ENCODE data around the gene COL3A1. TPM values are rescaled to one million over a fixed set of nuclear protein-coding genes. Genes with fewer than 3 reads are reported as not detected.
A peak's percentile ranks its signal among the peaks of the same experiment; 100 is the strongest.

Gene COL3A1
- total and polyA plus RNA-seq, 2 experiments from 2014 or later = 0.17 to 0.31 TPM

DNA sequence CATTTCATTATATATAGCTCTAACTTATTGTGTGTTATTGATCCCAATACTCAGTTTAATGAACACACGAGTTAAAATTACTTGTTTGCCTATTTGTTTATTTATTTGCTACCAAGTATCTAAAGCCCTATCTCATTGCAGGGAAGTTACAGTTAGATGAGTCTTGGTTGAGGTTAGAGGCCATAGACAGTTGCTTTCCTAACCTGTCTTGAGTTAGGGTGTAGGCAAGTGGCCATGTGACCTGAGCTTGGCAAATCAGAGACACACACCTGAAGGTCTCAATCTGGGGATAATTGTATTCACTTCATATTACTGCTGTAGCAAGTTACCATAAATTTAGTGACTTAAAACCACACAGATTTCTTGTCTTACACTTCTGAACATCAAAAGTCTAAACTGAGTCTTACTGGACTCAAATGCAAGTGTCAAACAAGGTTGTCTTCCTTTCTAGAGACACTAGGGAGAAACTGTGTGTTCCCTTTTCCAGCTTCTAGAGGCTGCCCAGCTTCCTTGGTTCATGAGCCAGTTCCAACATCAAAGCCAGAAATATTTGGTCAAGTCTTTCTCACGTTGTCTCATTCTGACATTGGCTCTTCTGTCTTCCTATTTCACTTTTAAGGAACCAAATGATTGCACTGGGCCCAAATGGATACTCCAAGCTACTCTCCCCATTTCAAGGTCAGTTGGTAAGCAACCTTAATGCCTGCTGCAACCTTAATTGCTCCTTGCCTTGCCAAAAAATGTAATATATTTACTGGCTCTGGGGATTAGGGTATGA is 39.7 kb downstream of the COL3A1 start:
- Histone ChIP-seq H2AFZ (peak overlapping the region; percentile 5; the same call in 1 of the 2 replicates), H3K4me1 (ENCODE audit: insufficient read depth) (peaks cover 5% of the 10 kb centered on the region; the same call in 1 of the 2 replicates), H3F3A (replicated peaks; ENCODE audit: low read depth) (no peaks in the 10 kb centered on the region), H3K36me3 (ENCODE audit: insufficient read depth) (no peaks in the 10 kb centered on the region), H4K20me1 (replicated peaks; ENCODE audit: insufficient read depth) (no peaks in the 10 kb centered on the region), H3K4me2 (no peak overlapping the region), H3K4me3 (no peak overlapping the region), H3K9me2 (ENCODE audit: insufficient read depth) (no peaks in the 10 kb centered on the region), H3K79me2 (replicated peaks; ENCODE audit: insufficient read depth) (no peaks in the 10 kb centered on the region), H3K27ac (ENCODE audit: low read depth) (no peak overlapping the region), H3K27me3 (ENCODE audit: insufficient read depth) (no peaks in the 10 kb centered on the region)
- no peak for DNase-seq (ENCODE audit: low spot score)
- no peaks in the 10 kb centered on the region for H3K9me3 Mint-ChIP-seq
- H3K4me3 Mint-ChIP-seq = no peak overlapping the region
- no peaks in the 10 kb centered on the region for H3K27me3 Mint-ChIP-seq (ENCODE audit: insufficient read depth, low read depth, poor library complexity)
- H3K27ac Mint-ChIP-seq = no peak overlapping the region
- peaks cover 9% of the 10 kb centered on the region; the same call in 2 of the 3 replicates for H3K4me1 Mint-ChIP-seq
- H3K36me3 Mint-ChIP-seq (ENCODE audit: low read depth) = no peaks in the 10 kb centered on the region
- ATAC-seq = no peak
- TF ChIP-seq EZH2 (IDR thresholded peaks at IDR 0.05; ENCODE audit: low read depth, unreplicated experiment) (no peak), JUNB (IDR thresholded peaks at IDR 0.05; ENCODE audit: unreplicated experiment) (no peak)

DNA sequence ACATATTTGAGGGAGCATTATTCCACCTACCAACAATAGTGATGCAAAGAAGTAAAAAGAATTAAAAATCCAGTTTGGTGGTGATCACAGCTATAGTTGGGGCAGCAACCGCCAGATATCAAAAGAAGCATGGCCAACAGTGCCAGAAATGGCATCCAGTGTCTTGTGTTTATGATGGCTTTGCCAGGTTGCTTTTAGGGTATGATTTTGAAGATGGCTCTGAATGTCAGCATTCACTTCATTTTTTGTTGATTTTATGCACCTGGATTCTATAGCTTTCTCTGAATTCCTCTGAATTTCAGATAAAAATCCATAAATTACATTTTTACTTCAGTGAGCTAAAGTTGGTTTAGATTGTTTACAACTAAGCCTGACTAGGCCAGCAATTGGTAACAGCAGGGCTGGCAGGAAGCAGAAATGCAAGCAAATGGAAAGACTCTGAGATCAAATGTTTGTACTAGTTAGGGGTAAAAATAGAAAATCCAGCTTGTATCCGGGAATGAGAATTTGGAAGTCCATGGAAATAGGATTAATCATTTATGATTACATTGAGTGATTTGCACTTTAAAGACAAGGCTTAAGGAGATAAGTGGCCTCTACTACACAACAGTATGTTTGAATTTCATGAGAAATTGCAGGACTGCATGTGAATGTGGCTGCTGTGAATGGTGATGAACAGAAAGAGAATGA is 40.4 kb downstream of the COL3A1 start:
- H3K27ac Mint-ChIP-seq = no peak overlapping the region
- no peaks in the 10 kb centered on the region for H3K36me3 ChIP-seq (ENCODE audit: insufficient read depth)
- H3K9me2 ChIP-seq (ENCODE audit: insufficient read depth) = no peaks in the 10 kb centered on the region
- H3K4me3 Mint-ChIP-seq = no peak overlapping the region
- no peaks in the 10 kb centered on the region for H3K79me2 ChIP-seq (replicated peaks; ENCODE audit: insufficient read depth)
- peak overlapping the region; percentile 5; the same call in 1 of the 2 replicates for H2AFZ ChIP-seq
- no peak overlapping the region for H3K4me2 ChIP-seq
- no peak for ATAC-seq
- H3K4me1 ChIP-seq (ENCODE audit: insufficient read depth) = peaks cover 5% of the 10 kb centered on the region; the same call in 1 of the 2 replicates
- H3K27me3 Mint-ChIP-seq (ENCODE audit: insufficient read depth, low read depth, poor library complexity) = no peaks in the 10 kb centered on the region
- no peaks in the 10 kb centered on the region for H3K9me3 Mint-ChIP-seq
- peaks cover 9% of the 10 kb centered on the region; the same call in 2 of the 3 replicates for H3K4me1 Mint-ChIP-seq
- H3K27me3 ChIP-seq (ENCODE audit: insufficient read depth) = no peaks in the 10 kb centered on the region
- DNase-seq (ENCODE audit: low spot score) = no peak
- no peaks in the 10 kb centered on the region for H3F3A ChIP-seq (replicated peaks; ENCODE audit: low read depth)
- H4K20me1 ChIP-seq (replicated peaks; ENCODE audit: insufficient read depth) = no peaks in the 10 kb centered on the region
- H3K4me3 ChIP-seq = no peak overlapping the region
- H3K36me3 Mint-ChIP-seq (ENCODE audit: low read depth) = no peaks in the 10 kb centered on the region
- no peak overlapping the region for H3K27ac ChIP-seq (ENCODE audit: low read depth)
- TF ChIP-seq, protein P1, sequence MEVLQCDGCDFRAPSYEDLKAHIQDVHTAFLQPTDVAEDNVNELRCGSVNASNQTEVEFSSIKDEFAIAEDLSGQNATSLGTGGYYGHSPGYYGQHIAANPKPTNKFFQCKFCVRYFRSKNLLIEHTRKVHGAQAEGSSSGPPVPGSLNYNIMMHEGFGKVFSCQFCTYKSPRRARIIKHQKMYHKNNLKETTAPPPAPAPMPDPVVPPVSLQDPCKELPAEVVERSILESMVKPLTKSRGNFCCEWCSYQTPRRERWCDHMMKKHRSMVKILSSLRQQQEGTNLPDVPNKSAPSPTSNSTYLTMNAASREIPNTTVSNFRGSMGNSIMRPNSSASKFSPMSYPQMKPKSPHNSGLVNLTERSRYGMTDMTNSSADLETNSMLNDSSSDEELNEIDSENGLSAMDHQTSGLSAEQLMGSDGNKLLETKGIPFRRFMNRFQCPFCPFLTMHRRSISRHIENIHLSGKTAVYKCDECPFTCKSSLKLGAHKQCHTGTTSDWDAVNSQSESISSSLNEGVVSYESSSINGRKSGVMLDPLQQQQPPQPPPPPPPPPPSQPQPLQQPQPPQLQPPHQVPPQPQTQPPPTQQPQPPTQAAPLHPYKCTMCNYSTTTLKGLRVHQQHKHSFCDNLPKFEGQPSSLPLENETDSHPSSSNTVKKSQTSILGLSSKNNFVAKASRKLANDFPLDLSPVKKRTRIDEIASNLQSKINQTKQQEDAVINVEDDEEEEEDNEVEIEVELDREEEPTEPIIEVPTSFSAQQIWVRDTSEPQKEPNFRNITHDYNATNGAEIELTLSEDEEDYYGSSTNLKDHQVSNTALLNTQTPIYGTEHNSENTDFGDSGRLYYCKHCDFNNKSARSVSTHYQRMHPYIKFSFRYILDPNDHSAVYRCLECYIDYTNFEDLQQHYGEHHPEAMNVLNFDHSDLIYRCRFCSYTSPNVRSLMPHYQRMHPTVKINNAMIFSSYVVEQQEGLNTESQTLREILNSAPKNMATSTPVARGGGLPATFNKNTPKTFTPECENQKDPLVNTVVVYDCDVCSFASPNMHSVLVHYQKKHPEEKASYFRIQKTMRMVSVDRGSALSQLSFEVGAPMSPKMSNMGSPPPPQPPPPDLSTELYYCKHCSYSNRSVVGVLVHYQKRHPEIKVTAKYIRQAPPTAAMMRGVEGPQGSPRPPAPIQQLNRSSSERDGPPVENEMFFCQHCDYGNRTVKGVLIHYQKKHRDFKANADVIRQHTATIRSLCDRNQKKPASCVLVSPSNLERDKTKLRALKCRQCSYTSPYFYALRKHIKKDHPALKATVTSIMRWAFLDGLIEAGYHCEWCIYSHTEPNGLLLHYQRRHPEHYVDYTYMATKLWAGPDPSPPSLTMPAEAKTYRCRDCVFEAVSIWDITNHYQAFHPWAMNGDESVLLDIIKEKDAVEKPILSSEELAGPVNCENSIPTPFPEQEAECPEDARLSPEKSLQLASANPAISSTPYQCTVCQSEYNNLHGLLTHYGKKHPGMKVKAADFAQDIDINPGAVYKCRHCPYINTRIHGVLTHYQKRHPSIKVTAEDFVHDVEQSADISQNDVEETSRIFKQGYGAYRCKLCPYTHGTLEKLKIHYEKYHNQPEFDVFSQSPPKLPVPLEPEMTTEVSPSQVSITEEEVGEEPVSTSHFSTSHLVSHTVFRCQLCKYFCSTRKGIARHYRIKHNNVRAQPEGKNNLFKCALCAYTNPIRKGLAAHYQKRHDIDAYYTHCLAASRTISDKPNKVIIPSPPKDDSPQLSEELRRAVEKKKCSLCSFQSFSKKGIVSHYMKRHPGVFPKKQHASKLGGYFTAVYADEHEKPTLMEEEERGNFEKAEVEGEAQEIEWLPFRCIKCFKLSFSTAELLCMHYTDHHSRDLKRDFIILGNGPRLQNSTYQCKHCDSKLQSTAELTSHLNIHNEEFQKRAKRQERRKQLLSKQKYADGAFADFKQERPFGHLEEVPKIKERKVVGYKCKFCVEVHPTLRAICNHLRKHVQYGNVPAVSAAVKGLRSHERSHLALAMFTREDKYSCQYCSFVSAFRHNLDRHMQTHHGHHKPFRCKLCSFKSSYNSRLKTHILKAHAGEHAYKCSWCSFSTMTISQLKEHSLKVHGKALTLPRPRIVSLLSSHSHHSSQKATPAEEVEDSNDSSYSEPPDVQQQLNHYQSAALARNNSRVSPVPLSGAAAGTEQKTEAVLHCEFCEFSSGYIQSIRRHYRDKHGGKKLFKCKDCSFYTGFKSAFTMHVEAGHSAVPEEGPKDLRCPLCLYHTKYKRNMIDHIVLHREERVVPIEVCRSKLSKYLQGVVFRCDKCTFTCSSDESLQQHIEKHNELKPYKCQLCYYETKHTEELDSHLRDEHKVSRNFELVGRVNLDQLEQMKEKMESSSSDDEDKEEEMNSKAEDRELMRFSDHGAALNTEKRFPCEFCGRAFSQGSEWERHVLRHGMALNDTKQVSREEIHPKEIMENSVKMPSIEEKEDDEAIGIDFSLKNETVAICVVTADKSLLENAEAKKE (CRISPR knock-in tag; IDR thresholded peaks at IDR 0.05) = no peak
- TF ChIP-seq EZH2phosphoT487 (IDR thresholded peaks at IDR 0.05; ENCODE audit: unreplicated experiment) (no peak), EZH2 (IDR thresholded peaks at IDR 0.05; ENCODE audit: low read depth, unreplicated experiment) (no peak), NANOG (IDR thresholded peaks at IDR 0.05; ENCODE audit: borderline replicate concordance) (no peak), ZNF114 (CRISPR knock-in tag; IDR thresholded peaks at IDR 0.05) (no peak), POLR2AphosphoS5 (IDR thresholded peaks at IDR 0.05; ENCODE audit: low read depth) (no peak), STAT1 (IDR thresholded peaks at IDR 0.05; ENCODE audit: unreplicated experiment) (no peak), ZNF331 (CRISPR knock-in tag; IDR thresholded peaks at IDR 0.05; ENCODE audit: low read depth) (no peak)
- TF ChIP-seq, protein P2, sequence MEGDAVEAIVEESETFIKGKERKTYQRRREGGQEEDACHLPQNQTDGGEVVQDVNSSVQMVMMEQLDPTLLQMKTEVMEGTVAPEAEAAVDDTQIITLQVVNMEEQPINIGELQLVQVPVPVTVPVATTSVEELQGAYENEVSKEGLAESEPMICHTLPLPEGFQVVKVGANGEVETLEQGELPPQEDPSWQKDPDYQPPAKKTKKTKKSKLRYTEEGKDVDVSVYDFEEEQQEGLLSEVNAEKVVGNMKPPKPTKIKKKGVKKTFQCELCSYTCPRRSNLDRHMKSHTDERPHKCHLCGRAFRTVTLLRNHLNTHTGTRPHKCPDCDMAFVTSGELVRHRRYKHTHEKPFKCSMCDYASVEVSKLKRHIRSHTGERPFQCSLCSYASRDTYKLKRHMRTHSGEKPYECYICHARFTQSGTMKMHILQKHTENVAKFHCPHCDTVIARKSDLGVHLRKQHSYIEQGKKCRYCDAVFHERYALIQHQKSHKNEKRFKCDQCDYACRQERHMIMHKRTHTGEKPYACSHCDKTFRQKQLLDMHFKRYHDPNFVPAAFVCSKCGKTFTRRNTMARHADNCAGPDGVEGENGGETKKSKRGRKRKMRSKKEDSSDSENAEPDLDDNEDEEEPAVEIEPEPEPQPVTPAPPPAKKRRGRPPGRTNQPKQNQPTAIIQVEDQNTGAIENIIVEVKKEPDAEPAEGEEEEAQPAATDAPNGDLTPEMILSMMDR (conservative IDR thresholded peaks at IDR 0.05; ENCODE audit: low read depth in 2 of 2) = no peak
- TF ChIP-seq, protein P3, sequence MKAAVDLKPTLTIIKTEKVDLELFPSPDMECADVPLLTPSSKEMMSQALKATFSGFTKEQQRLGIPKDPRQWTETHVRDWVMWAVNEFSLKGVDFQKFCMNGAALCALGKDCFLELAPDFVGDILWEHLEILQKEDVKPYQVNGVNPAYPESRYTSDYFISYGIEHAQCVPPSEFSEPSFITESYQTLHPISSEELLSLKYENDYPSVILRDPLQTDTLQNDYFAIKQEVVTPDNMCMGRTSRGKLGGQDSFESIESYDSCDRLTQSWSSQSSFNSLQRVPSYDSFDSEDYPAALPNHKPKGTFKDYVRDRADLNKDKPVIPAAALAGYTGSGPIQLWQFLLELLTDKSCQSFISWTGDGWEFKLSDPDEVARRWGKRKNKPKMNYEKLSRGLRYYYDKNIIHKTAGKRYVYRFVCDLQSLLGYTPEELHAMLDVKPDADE (IDR thresholded peaks at IDR 0.05) = no peak
